ENCODE data around the gene SLC26A1.
"Not testable (repeated sequence)": the region's sequence is repeated elsewhere in the genome, so short reads cannot be mapped to it uniquely, and the experiment has no call there.

The SLC26A1 gene

DNA sequence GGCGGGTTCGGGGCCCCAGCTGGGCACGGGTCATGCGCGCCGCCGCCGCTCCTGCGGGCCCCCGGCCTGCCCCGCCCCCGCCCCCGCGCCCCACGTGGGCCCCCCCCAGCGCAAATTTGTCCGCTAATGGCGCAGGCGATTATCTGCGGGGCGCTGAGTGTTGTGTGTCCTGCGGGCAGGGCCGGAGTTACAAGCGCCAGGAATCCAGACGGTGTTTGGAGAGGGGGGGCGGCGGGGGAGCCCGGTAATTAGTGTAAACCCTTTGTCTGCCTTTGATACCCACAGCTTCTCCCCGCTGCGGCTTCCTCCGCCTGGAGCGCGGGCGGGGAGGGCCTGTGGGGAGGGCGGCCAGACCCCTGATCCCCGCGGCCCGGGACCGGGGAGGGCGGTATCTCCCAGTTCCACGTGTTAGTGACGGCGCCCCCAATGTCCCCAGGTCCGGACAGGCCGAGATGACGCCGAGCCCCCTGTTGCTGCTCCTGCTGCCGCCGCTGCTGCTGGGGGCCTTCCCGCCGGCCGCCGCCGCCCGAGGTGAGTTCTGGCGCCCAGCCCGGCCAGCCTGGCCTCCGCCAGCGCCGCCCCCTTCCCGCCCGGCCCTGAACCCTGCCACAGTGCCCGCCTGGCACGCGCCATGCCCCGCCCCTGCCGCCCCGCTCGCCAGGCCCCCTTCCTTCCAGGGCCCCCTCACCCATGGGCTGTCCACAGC is 19.0 kb upstream of the SLC26A1 start:
- no peak for FAIRE-seq

DNA sequence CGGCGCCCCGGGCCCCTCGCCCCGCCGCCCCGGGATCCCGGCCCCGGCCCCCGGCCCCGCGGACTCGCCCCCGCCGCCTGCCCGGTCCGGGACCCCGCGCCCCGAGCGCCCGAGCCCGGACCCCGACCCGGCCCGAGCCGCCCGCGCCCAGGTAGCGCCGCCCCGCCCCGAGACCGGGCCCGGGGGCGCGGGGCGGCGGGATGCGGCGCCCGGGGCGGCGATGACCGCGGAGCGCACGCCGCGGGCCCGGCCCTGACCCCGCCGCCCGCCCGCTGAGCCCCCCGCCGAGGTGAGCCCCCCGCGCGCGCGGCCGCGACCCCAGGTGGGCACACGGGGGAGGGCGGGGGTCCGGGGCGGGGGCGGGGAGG is 18.4 kb upstream of the SLC26A1 start:
- FAIRE-seq: no peak

DNA sequence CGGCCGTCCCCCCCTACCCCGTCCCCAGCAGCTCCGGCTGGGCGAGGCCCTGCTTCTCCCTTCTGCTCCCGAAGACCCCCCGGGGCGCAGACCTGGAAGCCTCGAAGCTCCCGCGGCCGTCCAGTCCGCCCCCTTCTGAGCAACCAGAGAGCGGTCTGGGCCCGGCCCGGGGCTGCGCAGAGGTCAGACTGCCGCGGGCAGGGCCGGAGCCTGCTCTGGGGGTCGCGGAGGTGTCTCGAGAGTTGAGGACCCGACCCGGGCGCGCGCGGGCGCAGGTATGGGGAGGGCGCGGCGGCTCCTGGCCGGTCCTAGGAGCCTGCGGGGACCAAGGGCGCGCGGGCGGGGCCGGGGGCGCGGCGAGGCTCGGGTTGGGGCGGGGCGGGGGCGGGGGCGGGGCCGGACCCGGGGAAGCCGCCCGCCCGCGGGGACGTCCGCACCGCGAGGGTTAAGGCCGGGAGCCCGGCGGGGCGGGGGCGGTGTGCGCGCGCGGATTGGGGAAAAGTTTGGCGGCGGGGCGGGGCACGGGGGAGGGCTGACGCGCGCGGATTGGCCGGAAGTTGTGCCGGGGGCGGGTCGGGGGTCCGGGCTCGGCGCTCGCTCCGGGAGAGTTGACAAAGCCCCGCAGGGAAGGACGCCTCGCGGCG is 17.9 kb upstream of the SLC26A1 start, which contains the start of gene FGFRL1:
Gene FGFRL1, plus strand, starts transcription at position 605 of the 644 bp plus-strand sequence. CDS start 860 bp downstream, outside the sequence.
- no peak for FAIRE-seq

DNA sequence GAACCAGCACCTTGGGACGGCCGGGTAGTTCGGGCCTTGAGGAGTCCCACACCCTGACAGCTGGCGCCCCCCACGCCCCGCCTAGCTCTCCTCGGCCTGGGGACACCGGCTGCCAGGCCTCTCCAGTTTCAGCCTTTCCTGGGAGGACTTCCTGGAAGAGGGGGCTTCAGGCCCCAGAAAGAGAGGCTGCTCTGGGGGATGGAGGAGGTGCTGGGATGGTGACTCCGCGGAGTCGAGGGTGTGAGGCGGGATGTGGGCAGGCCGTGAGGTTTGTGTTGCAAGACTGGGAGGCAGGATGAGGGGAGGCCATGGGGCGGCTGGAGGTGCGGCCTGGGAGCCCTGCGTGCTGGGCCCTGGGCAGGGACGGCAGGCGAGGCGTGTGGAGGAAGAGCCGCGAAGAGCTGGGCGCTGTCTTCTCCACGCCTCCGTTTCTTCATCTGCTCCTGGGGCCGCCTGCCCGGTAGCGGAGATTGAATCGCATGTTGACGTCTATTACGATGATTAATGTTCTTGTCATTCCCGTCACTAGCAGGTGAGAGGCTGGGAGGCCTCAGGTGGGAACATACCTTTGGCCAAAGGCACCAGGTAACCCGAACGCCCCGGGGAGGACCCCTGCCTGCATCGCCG is 17.3 kb upstream of the SLC26A1 start:
- no peak for FAIRE-seq

DNA sequence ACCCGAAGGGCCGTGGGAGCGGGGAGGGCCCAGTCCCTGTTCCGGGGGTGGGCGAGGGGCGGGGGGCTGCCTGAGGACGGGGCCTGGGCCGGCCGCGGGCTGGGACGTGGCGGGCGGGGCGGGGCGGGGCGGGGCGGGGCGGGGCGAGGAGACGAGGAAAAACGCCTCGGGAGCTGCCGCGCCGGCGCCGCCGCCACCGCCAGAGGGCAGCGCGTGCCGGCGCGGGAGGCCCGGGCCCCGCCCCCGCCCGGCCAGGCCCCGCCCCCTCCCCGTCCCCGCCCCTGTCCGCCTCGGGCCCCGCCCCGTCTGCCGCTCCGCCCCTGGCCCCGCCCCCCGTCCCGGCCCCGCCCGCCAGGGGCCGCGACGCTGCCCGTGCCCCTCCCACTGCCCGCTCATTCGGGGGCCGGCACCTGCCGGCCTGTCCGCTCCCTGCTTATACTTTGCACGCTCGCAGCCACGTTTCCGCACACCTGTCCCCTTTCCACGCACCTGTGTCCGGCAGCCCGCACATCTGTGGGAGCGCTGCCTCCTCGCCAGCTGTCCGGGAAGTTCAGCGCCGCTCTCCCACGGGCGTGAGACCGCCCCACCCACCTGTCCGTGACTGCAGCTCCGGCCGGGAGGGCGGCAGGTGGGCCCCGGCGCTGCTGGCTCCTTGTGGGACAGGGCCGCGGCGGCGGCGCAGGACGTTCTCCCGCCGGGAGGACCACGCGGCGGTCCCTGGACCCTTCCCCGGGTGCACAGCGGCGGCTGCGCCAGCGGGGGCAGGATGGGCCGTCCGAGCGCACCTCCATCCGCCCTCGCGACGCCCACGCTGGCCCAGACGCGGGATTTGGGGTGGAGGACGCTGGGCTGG is 16.6 kb upstream of the SLC26A1 start:
- no peak for FAIRE-seq

DNA sequence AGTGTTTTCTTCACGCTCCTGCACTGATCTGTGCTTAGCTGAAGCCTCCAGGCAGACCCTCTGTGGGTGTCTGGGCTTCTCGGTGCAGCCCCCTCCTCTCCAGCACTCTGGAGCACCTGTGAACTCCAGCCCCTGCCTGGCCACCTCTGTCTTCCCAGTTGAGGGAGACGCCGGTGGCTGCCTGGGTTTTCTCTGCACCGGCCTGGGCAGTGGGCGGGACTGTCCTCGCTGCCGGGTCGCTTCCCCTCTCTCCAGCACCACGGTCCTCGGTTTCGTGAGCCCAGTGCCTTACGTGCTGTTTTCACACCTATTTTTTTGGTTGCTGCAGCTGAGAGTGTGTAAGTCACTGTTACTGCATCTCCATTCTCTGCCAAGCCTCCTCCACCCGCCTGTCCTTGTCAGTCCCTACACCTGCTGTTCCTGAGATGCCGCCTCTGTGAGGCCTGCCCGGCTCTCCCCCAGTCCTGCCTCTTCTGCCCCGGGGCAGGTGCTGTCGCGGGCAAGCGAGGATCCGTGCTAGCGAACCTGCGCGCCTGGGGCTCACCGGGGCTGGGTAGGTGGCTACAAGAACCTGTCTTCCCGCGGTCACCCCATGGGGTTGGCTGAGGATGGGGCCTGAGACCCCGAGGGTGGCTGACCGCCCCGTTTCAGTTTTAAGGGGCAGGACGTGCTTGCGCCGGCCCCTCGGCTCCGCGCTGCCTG is 15.8 kb upstream of the SLC26A1 start:
- no peak for FAIRE-seq

DNA sequence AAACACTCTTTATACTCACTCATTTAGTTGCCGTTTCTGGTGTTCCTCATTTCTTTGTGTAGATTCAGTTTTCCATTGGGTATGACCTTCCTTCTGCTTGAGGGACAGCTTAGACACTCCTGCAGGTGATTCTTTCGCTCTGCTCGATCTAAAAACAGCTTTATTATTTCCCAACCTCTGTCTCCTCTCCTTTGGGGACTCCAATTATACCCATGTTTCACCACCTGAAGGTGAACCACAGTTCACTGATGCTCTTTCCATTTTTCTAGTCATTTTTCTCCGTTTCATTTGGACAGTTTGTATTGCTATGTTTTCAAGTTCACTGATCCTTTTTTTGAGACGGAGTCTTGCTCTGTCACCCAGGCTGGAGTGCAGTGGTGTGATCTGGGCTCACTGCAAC is 13.7 kb upstream of the SLC26A1 start:
- no peak for FAIRE-seq

DNA sequence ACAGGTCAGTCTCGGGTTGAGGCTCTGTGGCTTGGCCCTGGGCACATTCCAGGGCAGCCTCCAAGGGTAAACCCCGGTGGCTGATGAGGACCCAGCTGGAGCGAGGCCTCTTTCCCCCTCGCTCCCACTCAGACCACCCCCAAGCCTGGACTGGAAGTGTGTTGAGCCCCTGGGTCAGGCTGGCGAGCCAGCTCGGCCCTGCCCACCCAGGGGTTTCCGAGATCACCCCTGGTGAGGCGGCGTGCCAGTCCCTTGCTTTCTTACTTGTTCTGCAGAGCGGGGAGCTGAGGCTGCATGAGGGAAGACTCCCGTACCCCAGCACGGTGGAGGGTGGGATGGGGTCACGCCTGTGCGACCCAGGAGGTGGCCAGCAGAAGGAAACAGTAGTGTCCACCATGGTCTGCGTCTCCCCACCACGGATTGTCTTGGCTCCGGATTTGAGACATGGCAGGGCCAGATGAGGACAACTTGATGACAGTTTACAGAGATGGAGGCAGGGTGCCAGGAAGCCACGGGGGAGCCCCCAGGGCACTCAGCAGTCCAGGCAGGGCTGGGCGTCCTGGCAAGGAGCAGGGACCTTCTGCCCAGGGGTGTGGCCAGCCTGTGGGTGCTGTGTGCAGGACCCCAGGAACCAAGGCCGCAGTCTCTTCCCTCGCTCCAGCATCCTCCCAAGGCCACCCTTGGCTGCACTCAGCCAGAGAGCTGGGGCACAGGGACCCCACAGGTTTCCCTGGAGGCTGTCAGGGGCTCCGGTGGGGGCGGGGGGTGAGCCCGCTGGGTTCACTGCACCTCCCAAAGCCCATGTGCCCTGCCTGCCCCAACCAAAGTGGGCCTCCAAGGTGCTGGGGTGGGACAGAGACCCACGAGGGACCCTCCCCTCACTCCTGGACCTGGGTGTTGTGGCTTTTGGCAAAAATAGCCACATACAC is 11.6 kb upstream of the SLC26A1 start:
- FAIRE-seq: no peak

DNA sequence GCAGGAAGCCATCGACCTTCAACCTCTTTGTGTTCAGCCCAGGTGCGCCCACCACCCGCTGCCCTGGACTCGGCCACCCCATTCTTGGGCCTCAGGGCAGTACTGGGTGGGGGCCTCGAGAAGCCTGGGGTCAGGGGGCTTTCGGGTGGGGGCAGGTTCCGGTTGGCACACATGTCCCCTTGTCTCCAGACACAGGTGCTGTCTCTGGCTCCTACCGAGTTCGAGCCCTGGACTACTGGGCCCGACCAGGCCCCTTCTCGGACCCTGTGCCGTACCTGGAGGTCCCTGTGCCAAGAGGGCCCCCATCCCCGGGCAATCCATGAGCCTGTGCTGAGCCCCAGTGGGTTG is 10.8 kb upstream of the SLC26A1 start:
- no peak for FAIRE-seq

DNA sequence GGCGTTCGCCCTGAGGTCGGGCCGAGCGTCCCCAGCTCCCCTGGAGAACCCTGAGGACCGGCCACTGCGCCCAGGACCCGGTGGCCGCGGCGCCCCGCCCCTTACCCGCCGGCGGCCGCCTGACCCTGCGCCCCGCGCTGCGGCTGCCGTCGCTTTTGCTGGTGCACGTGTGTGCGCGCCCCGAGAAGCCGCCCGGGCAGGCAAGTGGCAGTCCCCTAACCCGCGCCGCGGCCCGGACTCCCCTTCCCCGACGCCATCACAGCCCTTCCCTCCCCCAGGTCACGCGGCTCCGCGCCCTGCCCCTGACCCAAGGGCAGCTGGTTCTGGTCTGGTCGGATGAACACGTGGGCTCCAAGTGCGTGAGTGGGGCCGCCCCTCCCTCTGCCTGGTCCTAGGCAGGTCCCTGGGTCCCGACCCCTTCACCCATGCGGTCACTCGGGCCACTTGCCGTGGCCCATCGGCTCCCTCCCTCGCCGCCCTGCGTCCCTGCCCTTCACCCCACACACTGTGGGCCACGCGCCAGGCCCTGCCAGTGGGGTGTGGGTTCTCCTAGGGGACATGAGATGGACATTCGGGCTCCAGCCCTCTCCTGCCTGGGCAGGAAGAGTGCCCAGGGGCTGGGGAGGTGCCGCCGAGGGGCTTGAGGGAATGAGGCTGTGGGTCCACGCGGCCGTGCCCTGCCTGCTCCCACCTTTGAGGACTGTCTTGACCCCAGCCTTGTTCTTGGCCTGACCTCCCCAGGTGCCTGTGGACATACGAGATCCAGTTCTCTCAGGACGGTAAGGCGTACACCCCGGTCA is 10.3 kb upstream of the SLC26A1 start:
- no peak for FAIRE-seq

DNA sequence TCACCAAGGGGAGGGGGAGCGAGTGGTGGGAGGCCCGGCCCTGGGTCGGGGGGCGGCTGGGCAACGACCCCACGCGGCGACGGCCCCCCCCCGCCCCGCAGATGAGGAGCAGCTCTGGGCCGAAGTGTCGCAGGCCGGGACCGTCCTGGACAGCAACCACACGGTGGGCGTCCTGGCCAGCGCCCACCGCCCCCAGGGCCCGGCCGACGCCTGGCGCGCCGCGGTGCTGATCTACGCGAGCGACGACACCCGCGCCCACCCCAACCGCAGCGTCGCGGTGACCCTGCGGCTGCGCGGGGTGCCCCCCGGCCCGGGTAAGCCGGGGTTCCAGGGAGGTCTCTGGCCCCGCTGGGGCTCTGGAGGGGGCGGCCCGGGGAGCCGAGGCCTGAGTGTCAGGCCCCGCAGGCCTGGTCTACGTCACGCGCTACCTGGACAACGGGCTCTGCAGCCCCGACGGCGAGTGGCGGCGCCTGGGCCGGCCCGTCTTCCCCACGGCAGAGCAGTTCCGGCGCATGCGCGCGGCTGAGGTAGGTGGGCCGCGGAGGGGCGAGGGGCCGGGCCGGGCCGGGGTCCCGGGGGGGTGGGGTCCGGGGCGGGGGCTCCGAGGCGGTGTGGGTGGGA is 9.5 kb upstream of the SLC26A1 start:
- no peak for FAIRE-seq

DNA sequence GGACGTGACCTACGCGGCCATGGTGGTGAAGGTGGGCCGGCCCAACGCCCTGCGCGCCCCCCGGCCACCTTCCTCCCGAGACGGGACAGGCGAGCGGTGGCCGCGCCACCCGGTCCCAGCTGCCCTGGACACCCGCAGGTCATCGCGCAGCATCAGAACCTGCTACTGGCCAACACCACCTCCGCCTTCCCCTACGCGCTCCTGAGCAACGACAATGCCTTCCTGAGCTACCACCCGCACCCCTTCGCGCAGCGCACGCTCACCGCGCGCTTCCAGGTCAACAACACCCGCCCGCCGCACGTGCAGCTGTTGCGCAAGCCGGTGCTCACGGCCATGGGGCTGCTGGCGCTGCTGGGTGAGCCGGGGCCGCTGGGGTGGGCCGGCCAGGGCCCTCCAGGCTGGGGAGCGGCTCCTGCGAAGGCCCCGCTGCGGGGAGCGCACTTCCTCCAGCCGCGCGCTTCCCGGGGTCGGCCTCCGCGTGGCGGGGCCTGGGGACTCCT is 9.0 kb upstream of the SLC26A1 start:
- no peak for FAIRE-seq

DNA sequence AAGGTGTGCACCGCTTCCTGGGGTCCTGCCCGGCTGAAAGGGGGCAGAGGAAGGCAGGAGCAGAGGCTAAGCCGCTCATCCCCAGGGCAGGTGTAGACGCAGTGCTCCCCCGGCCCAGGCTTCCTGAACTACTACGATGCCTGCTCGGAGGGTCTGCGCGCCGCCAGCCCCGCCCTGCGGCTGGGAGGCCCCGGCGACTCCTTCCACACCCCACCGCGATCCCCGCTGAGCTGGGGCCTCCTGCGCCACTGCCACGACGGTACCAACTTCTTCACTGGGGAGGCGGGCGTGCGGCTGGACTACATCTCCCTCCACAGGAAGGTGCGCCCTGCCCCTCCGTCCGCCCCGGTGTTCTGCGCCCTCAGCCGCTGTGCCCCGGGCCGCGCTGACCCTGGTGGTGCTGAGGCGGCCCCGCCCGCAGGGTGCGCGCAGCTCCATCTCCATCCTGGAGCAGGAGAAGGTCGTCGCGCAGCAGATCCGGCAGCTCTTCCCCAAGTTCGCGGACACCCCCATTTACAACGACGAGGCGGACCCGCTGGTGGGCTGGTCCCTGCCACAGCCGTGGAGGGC is 8.4 kb upstream of the SLC26A1 start:
- FAIRE-seq: no peak

DNA sequence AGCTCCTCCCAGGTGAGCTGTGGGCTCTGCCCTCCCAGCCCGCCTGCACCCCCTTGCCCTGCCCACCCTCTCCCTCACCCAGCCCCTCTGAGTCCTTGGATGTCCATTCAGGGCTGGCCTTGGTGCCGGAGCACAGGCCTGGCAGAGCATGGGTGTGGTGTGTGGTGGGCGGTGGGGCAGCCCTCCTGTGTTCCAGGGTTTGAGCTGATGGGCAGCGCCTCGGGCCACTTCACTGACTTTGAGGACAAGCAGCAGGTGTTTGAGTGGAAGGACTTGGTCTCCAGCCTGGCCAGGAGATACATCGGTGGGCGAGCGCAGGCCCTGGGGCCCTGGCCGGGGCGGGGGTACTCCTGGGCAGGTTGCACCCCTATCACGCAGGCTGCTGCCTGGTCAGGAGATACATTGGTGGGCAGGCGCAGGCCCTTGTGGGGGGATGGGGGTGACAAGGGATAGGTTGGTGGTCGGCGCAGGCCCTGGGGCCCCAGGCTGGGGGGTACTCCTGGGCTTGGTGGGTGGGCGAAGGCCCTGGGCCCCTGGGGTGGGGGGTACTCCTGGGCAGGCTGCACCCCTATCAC is 7.6 kb upstream of the SLC26A1 start:
- FAIRE-seq: no peak

DNA sequence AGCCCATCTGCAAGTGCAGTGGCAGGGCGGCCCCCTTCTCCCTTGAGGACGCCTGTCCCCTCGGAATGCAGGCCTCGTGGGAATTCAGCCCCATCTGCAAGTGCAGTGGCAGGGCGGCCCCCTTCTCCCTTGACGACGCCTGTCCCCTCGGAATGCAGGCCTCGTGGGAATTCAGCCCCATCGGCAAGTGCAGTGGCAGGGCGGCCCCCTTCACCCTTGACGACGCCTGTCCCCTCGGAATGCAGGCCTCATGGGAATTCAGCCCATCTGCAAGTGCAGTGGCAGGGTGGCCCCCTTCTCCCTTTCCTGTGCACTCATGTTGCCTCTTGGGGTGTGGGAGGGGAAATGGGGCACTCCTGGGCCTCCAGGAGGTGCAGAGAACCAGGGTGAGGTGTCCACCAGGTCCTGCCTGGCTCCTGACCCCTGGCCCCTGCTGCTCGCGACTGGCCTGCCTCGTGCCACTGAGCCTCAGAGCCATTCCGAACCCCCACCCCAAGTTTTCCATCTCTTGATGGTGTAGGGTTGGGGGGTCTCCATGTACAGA is 6.8 kb upstream of the SLC26A1 start:
- no peak for FAIRE-seq

DNA sequence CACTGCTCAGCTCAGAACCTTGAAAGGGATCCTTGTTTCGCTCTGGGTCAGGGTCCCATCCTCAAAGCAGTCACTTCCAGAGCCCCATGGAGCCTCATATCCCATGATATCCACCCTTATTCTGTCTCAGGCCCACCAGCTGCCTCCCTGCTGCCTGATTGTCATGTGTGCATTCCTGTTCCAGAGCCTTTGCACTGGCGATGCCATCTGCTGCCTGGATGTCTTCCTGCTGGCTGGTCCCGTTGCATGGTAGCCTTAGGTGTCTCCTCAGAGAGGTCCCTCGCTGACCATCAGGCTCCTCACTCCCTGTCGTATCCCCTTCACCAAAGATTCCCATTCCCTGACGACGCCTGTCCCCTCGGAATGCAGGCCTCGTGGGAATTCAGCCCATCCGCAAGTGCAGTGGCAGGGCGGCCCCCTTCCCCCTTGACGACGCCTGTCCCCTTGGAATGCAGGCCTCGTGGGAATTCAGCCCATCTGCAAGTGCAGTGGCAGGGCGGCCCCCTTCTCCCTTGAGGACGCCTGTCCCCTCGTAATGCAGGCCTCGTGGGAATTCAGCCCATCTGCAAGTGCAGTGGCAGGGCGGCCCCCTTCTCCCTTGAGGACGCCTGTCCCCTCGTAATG is 6.1 kb upstream of the SLC26A1 start:
- FAIRE-seq: not testable (repeated sequence)

DNA sequence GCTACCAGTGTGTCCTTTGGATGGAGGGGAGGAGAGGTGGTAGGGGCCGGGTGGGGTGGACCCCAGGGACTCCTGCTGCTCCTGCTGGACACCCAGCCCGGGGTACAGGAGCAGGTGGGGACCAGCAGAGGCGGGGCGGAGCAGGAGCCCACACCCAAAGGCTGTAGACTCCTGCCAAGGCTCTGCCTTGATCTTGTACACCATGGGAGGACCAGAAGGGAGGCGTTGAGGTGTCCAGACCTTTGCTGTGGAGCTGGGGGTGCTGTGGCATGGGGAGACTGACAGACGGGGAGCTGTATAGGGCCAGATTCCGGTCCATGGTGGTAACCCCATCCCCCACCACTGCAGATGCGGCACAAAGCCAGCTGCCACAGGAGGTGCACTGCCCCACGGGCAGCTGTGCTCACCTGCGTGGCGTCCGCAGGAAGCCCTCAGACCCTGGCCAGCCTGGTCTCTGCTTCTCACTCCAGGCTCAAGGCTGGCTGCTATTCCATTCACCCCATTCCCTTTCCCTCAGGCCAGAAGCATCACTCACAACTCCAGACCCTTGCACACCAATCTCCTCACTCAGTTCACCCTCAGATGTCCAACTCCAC is 5.0 kb upstream of the SLC26A1 start:
- FAIRE-seq: no peak

All from A204.1 (cell line).